DOHH2 (cell line): ENCODE measurements around the gene PLXNA2.

Experiments
- H3F3A ChIP-seq: fragments of 200-600 bp; sonication (generic), shearing (Covaris generic); 2 replicates; pipeline ENCODE4 v1.6.0; 2016; ENCODE audit warnings: antibody characterized with exemption, mild to moderate bottlenecking; ENCODE audit not compliant: control insufficient read depth, insufficient read depth
- H3K27ac ChIP-seq: fragments of 200-600 bp; sonication (generic); 2 replicates; pipeline ENCODE4 v1.5.1; 2014; ENCODE audit warnings: low read depth, mild to moderate bottlenecking, low read length, moderate library complexity
- H3K27me3 ChIP-seq: fragments of 200-600 bp; sonication (generic); 2 replicates; pipeline ENCODE4 v1.6.1; 2014; ENCODE audit warnings: mild to moderate bottlenecking, low read length, mixed read lengths; ENCODE audit not compliant: control insufficient read depth
- H3K36me3 ChIP-seq: fragments of 200-600 bp; sonication (generic); 2 replicates; pipeline ENCODE4 v1.6.1; 2014; ENCODE audit warnings: mild to moderate bottlenecking, low read length, moderate library complexity, mixed read lengths; ENCODE audit not compliant: control insufficient read depth
- H3K4me1 ChIP-seq: fragments of 200-600 bp; sonication (generic); 2 replicates; pipeline ENCODE4 v1.6.1; 2014; ENCODE audit warnings: mild to moderate bottlenecking, low read length, mixed read lengths; ENCODE audit not compliant: control insufficient read depth
- H3K4me2 ChIP-seq: fragments of 200-600 bp; sonication (generic); 2 replicates; pipeline ENCODE4 v1.6.0; 2014; ENCODE audit warnings: mild to moderate bottlenecking, low read length, moderate library complexity
- H3K4me3 ChIP-seq: fragments of 200-600 bp; sonication (generic); 2 replicates; pipeline ENCODE4 v1.5.1; 2014; ENCODE audit warnings: mild to moderate bottlenecking, low read length, mixed read lengths
- H3K79me2 ChIP-seq: fragments of 200-600 bp; sonication (generic); 2 replicates; pipeline ENCODE4 v1.6.1; 2014; ENCODE audit warnings: mild to moderate bottlenecking, low read length, mixed read lengths; ENCODE audit not compliant: control insufficient read depth
- H3K9me2 ChIP-seq: fragments of 200-600 bp; sonication (generic); replicated peaks from 2 replicates; pipeline ENCODE4 v1.6.1; 2014; ENCODE audit warnings: mild to moderate bottlenecking, low read length, mixed read lengths; ENCODE audit not compliant: control insufficient read depth
- H3K9me3 ChIP-seq: fragments of 200-600 bp; sonication (generic); 2 replicates; pipeline ENCODE4 v1.6.1; 2014; ENCODE audit warnings: antibody characterized with exemption, low read length, mixed read lengths; ENCODE audit not compliant: control insufficient read depth, insufficient read depth
- H4K20me1 ChIP-seq: fragments of 200-600 bp; sonication (generic); 2 replicates; pipeline ENCODE4 v1.6.0; 2014; ENCODE audit warnings: low read depth, mild to moderate bottlenecking, antibody characterized with exemption, low read length, moderate library complexity; ENCODE audit not compliant: control insufficient read depth, insufficient read depth
- EZH2phosphoT487 ChIP-seq: fragments of 200-600 bp; sonication (generic); IDR thresholded peaks from 2 replicates; pipeline ENCODE4 v1.6.1; 2017; ENCODE audit warnings: borderline replicate concordance, mild to moderate bottlenecking, antibody characterized with exemption, low read length, moderate library complexity, mixed read lengths
- TF ChIP-seq, protein P1 (sequence below): fragments of 200-600 bp; sonication (generic); IDR thresholded peaks from one replicate; pipeline ENCODE4 v1.5.1; 2014; ENCODE audit warnings: antibody characterized with exemption, mild to moderate bottlenecking, low read depth, low read length; ENCODE audit not compliant: poor library complexity, severe bottlenecking

The PLXNA2 gene

DNA sequence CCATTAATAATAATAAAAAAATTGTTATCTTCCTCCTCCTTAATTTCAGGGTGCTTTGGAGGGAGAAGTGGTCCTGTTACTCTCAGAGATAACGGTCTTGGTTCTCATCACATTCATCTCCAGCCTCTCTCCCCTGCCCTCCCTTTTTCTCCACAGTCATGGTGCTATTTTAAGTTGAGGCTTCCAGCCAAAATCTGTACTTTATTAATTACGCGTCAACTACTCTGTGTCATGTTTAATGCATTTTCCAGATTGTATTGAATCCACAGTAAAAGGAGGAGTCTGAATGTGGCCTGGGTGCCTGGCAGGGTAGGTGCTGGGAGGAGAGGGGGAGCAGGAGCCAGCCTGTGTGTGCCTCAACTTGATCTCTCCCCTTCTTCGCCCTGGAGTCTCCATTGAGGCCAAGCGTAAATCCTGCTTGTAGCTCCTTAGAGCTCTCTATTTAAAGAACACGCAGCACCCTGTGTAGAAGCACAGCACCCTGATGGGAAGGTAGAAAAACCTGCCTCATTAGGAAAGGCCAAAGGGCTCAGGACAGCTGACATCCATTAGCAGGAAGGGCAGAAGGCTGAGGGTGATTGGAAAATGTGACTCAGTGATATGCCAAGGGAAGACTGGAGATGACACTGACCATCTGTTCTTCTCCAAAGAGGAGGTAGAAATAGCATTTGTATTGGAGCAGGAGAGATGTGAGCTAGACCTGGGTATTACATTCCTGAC, 82.4 kb downstream of the PLXNA2 start:
- Histone ChIP-seq H3K4me2 (no peak overlapping the region), H3K4me3 (no peak overlapping the region), H3F3A (no peaks in the 10 kb centered on the region), H3K9me3 (no peaks in the 10 kb centered on the region), H3K4me1 (no peaks in the 10 kb centered on the region), H3K36me3 (no peaks in the 10 kb centered on the region), H3K9me2 (no peaks in the 10 kb centered on the region), H4K20me1 (no peaks in the 10 kb centered on the region), H3K27me3 (no peaks in the 10 kb centered on the region), H3K27ac (no peak overlapping the region), H3K79me2 (no peaks in the 10 kb centered on the region)
- no peak for TF ChIP-seq EZH2phosphoT487
- TF ChIP-seq, protein P1, sequence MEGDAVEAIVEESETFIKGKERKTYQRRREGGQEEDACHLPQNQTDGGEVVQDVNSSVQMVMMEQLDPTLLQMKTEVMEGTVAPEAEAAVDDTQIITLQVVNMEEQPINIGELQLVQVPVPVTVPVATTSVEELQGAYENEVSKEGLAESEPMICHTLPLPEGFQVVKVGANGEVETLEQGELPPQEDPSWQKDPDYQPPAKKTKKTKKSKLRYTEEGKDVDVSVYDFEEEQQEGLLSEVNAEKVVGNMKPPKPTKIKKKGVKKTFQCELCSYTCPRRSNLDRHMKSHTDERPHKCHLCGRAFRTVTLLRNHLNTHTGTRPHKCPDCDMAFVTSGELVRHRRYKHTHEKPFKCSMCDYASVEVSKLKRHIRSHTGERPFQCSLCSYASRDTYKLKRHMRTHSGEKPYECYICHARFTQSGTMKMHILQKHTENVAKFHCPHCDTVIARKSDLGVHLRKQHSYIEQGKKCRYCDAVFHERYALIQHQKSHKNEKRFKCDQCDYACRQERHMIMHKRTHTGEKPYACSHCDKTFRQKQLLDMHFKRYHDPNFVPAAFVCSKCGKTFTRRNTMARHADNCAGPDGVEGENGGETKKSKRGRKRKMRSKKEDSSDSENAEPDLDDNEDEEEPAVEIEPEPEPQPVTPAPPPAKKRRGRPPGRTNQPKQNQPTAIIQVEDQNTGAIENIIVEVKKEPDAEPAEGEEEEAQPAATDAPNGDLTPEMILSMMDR, result no peak

DNA sequence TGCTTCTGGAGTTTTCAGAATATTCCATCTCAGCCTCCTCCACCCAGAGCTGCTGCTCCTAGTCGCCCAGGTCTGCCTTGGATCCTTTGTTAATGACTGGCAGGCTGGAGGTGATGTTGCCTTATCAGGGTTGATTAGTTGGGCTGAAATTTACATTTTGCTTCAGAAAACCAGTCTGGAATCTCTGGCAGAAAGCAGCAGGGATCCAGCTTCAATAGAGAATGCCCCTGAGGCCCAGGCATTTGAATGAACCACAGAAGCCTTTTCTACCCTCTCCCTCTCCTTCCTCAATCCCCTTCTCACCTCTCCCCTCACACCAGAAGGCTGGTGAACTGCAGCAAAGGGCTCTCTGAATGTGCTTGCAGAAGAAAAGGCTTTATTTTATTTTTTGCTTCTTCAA, 83.2 kb downstream of the PLXNA2 start:
- H3K36me3 ChIP-seq, result no peaks in the 10 kb centered on the region
- TF ChIP-seq, protein P1, result no peak
- no peak for TF ChIP-seq EZH2phosphoT487
- no peaks in the 10 kb centered on the region for H3K4me1 ChIP-seq

GRCh38 chr1:208160259-208160819, 83.8 kb downstream of the PLXNA2 start:
- Histone ChIP-seq H3K27me3 (no peaks in the 10 kb centered on the region), H3K4me2 (no peak overlapping the region), H3K4me1 (no peaks in the 10 kb centered on the region), H3F3A (no peaks in the 10 kb centered on the region), H3K36me3 (no peaks in the 10 kb centered on the region), H4K20me1 (no peaks in the 10 kb centered on the region), H3K79me2 (no peaks in the 10 kb centered on the region), H3K27ac (no peak overlapping the region), H3K9me3 (no peaks in the 10 kb centered on the region), H3K4me3 (no peak overlapping the region), H3K9me2 (no peaks in the 10 kb centered on the region)
- no peak for TF ChIP-seq EZH2phosphoT487
- TF ChIP-seq, protein P1, result no peak

More for the DNA sequence above, 83.2 kb downstream of the PLXNA2 start:
- Histone ChIP-seq H3K79me2 (no peaks in the 10 kb centered on the region), H3K27me3 (no peaks in the 10 kb centered on the region), H3K9me2 (no peaks in the 10 kb centered on the region), H3K27ac (no peak overlapping the region), H3F3A (no peaks in the 10 kb centered on the region), H3K4me2 (no peak overlapping the region), H3K9me3 (no peaks in the 10 kb centered on the region), H4K20me1 (no peaks in the 10 kb centered on the region), H3K4me3 (no peak overlapping the region)
